Posterior cingulate gyrus (tissue), 11 donors: ENCODE measurements around the gene NT5C1B.
"Not testable (repeated sequence)": the region's sequence is repeated elsewhere in the genome, so short reads cannot be mapped to it uniquely, and the experiment has no call there.

Experiments
- DNase-seq, 10 donors: peaks; one replicate each; pipeline versions ENCODE4 v3.0.0 to v3.0.0-alpha.2; 2020 to 2021; ENCODE audit warnings: mixed read lengths in 3 of 10
- intact Hi-C: fragments of 100-400 bp; cut with DNase I; formaldehyde crosslinking; loops from one replicate; pipeline ENCODE4 v1.15.1; 2023

NT5C1B gene

DNA sequence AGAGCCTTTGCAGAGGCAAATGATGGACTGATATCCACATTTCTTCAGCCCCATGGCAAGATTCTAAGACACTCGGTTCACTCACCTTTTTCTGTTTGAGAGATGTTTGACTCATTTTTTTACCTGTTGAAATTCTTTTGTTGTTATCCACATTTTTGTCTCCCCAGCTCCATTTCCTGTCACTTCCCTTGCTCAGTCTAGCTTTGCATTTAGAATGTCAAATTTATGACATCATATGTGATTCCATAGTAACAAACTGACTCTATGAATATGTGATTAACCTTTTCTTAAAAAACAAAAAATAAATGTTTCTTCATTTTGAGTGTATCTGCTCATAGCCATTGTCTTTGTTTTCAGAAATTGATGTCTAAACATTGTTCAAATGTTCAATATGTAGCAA, at the start of gene NT5C1B:
NT5C1B (minus strand) TSS at position 216 of the 400 bp plus-strand sequence; CDS start at position 115, 101 bp downstream.
- no peak for DNase-seq
- intact Hi-C loops, result no loop called here

DNA sequence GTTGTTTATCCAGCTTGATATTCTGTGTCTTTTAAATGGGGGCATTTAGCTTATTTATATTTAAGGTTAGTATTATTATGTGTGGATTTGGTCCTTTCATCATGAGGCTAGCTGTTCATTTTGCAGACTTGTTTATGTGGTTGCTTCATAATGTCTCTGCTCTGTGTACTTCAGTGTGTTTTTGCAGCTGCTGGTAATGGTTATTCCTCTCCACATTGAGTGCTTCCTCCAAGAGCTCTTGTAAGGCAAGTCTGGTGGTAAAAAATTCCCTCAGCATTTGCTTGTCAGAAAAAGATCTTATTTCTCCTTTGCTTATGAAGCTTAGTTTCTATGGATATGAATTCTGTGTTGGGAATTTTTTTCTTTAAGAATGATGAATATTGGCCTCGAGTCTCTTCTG, 47.8 kb upstream of the NT5C1B start:
- intact Hi-C loops, result no loop called here
- DNase-seq, result no peak

DNA sequence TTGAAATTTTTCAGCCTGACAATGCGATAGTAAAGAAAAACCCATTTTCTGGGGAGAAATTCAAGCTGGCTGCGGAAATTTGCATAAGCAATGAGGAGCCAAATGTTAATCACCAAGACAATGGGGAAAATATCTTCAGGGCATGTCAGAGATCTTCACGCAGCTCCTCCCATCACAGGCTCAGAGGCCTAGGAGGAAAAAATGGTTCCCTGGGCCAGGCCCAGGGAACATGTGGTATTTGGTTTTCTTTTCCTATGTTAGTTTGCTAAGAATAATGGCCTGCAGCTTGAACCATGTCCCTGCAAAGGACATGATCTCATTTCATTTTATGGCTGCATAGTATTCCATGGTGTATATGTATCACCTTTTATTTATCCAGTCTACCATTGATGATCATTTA, 43.3 kb upstream of the NT5C1B start:
- intact Hi-C loops, result not testable (repeated sequence)

DNA sequence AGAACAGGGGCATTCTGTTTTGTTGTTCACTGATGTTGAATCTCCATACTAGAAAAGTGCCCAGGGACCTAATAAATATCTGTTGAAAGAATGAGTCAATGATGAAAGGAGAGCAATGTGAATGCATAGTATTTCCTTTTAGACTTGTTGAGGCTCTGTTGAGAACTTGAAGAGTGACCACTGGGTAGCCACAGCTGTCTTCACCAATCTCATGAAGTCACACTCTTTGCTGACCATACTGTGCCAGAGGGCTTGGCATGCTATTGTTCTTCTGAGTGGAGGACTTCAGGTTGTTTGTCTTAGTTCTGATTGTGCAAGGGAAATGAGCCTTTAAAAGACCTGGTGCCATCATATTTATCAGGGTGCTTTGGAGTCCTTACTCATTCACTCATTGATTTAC, 41.6 kb upstream of the NT5C1B start:
- no peak for DNase-seq
- intact Hi-C loops, result no loop called here

More for the DNA sequence above, 43.3 kb upstream of the NT5C1B start:
- not testable (repeated sequence) for DNase-seq

DNA sequence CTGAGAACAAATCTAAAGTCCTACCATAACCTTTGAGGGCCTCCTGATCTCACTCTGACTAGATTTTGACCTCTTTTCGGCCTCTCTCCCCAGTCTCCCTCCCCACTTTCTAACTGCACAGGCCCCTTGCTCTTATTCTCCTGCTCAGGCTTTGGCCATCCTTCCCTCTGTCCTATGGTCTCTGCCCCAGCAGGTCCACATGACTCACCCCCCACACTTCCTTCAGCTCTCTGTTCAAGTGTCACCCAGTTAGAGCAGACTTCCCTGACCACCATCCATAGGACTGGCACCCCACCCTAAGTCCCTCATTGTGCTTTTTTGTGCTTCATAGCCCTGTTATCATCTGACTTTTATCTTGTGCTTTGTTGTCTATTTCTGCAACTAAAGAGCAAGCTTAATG, 41.2 kb upstream of the NT5C1B start:
- intact Hi-C loops, result no loop called here
- no peak for DNase-seq

DNA sequence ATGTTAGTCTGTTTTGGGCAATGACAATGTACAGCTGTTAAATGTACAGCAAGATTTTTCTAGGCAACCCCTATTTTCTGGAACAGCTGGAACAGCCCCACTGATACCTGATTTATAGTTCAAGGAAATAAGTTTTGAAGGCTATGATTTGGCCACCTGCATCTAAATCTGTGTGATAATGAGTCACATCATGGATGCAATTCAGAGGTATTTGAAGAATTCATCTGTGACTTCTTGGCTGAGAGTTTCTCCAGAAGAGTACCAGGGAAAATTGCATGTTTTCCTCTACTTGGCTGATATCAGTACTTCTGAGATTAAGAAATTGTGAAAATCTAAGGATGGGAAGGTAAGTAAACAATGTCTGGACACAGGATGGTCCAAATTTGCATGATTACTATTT, 40.7 kb upstream of the NT5C1B start:
- no peak for DNase-seq
- intact Hi-C loops, result no loop called here

DNA sequence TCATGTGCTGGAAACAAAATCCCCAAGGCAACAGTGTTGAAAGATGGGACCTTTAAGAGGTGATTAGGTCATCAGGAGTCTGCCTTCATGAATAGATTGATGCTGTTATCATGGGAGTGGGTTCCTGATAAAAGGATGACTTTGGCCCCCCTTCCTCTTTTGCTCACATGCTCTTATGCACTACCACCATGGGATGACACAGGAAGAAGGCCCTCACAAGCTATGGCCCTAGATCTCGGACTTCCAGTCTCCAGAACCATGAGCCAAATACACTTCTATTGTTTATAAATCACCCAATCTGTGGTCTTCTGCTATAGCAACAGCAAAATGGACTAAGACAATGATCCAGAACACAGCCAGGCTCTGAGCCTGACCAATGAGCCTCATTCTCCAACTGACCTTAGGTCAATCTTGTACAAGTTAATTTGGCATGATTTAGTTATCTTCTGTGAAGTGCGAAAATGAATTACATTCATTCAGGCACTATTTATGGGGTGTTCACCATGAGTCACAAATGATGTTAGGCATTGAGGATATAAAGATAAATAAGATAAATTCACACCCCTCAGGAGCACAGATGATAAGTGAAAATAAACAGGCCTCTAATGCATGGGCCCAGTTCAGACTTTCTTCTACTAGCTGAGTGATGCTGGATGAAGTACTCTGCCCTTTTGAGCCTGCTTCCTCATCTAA, 37.7 kb upstream of the NT5C1B start:
- no peak for DNase-seq
- intact Hi-C loops, result no loop called here

DNA sequence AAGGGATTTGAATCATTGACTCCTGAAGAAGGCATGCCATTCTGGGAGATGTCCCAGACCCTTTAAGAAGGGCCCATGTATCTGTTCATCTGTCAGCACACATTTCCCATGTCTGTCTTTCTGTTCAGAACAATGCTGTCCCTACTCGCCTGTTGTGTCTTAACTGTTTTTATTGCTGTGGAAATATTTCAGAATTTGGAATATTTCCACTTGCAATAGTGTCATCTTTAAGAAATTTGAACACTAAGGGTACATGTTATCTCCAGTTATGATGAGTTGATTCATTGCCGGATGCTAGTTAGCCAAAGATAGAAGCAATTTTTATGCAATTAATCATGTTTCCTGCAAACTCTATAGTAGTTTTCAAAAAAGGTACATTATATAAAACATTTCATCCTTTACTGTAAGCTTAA, 36.9 kb upstream of the NT5C1B start:
- DNase-seq, result no peak
- intact Hi-C loops, result no loop called here

DNA sequence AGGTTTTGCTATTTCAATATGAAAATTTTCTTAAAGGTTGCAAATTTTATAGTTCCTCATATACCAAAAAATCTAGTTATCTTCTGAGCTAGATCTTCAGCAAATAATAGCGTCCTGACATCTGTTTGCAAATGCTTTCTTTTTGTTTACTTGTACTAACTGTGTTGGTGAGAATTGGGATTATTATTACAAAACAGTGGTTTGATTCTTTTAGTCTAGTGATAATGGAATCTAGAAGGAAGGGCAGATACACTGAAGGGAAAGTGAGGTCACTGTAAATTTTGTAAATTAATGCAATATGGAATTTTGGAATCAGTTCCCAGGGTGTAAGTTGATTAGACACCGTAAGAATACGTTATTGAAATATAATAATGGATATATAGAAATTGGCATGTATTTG, 36.2 kb upstream of the NT5C1B start:
- intact Hi-C loops, result no loop called here
- no peak for DNase-seq

DNA sequence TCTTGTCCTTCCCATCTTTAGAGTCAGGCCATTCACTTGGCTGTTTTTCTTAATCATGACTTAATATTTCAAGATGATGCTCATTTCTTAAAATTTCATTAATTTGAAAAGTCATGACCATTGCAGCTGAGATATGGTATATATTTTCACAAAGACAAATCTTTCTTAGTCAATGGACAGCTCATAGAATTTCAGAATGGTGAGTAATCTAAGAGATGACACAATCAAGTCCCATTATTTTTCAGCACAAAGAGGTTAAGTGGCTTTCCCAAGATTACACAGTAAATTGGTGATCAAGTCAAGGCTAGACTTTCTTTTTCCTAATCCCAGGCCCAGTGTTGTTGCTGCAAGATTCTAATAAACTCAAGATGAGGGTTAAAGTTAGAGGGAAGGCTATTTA, 34.4 kb upstream of the NT5C1B start:
- intact Hi-C loops, result no loop called here
- DNase-seq, result no peak

DNA sequence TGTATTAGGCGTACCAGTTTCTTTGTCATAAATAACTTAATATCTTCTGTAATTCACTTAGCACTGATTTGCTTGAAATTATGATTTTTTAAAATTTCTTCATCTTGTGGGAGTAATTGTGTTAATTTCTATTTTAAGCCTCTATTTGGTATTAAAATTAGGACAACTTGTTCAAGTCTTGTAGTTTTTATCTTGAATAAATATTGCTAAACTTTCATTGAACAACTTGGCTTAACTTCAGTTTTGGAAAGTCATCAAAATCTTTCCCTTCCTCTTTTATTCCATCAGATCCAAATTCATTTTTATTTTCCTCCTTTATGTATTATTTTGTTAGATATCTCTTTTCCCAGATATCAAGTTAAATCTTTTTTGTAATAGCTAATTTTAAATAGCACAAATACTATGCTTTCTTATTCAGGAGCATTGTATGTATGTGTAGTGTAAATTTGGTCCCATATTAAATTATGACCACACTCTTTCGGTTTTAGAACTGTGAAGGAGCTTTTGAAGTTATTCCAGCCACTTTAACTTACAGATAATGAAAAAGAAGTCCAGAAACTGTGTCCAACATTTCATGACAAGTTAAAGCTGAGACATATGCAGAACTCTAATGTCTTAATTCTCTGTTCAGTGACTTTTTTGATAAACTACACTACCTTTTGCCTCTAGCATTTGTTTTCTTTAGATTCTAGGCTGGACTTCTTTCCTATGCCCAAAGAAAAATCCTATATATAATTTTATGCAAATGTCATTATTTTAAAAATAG, 31.7 kb upstream of the NT5C1B start:
- intact Hi-C loops, result no loop called here
- no peak for DNase-seq

DNA sequence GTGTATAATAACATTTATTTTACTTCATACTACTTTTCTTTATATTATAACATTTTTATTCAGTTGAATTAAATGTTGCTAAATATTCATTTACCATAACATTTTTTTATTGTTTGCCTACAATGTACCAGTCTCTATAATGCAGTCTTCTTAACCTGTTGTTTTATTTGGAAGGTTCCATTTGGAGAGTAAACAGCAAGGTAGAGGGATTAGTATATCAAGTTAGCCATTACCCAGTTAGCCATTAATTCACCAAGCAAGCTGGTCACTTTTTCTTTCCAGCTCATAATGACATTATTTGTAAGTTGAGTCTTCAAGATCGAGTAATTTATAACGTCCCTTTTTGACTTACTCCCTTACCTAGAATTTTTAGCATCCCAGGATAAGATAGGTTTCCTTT, 29.7 kb upstream of the NT5C1B start:
- no peak for DNase-seq
- intact Hi-C loops, result no loop called here

DNA sequence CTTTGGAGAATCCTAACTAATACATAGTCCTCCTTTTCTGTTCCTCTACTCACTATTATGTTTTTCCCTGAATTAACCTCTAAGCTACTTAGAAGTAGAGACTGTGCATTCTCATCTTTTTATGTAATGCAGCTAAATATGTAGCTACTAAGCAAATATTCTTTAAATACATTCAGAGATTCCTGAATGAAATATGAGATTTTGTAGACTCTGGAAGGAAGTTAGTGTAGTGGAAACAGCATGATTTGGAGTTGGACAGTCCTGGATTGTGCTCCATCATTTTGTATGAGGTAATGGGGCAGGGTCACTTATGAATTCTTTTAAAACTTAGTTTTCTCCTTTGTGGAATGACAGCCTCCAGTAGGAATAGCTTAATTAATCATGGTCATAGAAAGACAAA, 24.7 kb upstream of the NT5C1B start:
- intact Hi-C loops, result no loop called here
- DNase-seq, result no peak

DNA sequence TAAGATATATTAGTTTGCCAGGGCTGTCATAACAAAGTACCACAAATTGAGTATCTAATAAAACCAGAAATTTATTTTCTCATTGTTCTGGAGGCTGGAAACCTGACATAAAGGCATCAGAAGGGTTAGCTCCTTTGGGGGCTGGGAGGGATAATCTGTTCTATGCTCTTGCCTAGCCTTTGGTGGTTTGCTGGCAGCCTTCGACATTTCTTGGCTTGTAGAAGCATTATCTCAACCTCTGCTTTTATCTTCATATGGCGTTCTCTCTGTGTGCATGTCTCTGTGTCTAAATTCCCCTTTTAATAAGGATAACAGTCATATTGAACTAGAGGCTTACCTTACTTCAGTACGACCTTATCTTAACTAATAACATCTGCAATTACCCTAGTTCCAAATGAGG, 22.8 kb upstream of the NT5C1B start:
- intact Hi-C loops, result no loop called here
- no peak for DNase-seq

DNA sequence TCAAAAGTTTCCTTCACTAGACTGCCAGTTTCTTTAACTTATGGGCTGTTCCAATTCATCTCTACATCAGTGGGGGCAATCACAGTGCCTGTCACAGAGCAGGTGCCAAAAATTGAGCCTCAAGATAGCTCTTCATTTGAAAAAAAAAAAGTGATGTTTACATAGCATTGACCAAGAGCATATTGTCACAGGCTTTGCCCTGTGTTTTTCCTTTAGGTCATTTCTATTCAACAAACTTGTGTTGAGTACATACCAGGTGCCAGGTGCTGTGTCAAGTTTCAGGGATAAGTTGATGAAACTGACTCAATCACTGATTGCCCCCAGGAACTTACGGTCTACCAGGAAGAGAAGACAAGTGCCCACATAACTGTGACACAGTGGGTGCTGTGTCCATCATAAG, 22.2 kb upstream of the NT5C1B start:
- intact Hi-C loops, result no loop called here
- no peak for DNase-seq

DNA sequence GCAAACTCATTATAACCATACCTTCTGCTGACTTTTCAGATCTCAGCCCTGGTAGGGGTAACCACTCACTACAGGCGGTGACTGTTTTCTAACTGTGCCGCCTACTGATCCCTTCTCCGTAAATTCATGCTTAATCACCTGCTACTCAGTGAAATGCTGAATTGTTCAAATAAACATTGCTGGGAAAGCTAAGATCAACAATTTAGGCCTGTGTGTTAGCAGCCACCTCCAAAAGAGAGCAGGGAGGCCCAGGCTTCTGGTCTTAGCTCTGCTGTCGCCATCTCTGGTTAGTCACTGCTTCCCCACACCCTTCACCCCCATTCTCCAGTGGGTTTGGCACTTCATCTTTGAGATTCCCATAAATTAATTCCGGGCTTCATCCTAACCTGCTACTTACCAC, 21.8 kb upstream of the NT5C1B start:
- intact Hi-C loops, result no loop called here
- no peak for DNase-seq

DNA sequence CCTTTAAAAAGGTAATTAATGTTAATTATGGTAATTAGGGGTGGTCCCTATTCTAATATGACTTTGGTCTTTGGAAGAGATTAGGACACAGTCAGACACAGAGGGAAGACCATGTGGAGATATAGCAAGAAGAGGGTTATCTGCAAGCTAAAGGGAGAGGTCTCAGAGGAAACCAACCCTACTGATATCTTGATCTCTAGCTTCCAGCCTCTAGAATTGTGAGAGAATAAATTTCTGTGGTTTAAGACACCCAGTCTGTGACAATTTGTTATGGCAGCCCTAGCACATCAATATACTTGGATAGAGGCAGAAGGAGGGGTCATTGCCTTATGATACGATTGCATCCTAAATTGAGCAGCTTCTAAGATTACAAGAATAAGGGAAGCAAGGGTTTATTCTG, 21.3 kb upstream of the NT5C1B start:
- intact Hi-C loops, result no loop called here
- no peak for DNase-seq

DNA sequence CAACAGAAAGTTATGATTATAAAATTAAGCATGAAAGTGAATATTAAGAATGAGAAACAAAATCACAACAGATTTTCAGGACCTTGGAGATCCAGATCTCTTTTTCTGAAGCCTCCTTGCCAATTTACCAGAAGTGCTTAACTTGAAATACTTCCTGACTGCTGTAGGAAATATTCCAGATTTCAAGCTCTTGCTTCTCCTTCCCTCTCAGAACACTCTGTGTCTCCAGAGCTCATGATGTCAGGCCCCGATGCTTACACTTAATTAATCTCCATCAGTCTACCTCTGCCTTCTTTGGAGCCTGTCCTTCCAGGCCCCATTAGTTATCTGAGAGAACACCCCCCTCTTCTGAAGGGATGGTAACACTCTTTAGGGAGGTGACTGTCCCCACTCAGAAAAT, 20.7 kb upstream of the NT5C1B start:
- DNase-seq, result no peak
- intact Hi-C loops, result no loop called here

DNA sequence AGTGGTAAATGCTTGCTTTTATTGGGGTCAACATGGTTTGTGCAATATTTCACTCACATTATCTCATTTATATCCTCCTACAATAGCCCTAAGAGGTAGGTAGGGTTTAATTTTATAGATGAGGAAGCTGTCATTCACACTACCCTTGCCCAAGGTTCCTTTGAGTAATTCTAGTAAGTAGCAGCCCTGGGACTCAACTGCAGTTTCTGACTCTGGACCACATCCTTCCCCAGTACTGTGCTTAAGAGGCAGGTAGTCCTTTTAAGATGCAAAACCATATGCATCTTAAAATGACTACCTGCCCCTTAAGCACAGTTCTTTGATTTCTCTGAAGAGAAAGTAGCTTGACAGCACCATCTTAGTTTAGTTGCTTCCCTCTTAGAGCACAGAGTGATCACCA, 15.7 kb upstream of the NT5C1B start:
- intact Hi-C loops, result no loop called here
- DNase-seq, result no peak

DNA sequence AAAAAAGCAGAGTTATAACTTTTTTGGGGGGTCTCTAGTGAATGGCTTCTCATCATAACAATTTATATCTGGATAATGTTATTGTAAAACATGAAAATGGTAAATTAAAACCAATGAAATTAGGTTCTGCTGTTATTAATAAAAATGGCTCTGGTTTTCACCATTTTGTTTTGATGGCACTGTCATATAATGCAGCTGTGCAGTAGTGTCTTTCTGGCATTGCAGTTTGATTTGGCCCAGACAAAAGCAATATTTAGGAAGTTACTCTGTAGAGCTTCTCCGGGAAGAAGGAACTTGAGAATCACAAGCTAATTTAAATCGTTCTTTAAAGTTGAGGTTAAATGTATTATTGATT, 15.1 kb upstream of the NT5C1B start:
- intact Hi-C loops, result no loop called here
- DNase-seq, result no peak

DNA sequence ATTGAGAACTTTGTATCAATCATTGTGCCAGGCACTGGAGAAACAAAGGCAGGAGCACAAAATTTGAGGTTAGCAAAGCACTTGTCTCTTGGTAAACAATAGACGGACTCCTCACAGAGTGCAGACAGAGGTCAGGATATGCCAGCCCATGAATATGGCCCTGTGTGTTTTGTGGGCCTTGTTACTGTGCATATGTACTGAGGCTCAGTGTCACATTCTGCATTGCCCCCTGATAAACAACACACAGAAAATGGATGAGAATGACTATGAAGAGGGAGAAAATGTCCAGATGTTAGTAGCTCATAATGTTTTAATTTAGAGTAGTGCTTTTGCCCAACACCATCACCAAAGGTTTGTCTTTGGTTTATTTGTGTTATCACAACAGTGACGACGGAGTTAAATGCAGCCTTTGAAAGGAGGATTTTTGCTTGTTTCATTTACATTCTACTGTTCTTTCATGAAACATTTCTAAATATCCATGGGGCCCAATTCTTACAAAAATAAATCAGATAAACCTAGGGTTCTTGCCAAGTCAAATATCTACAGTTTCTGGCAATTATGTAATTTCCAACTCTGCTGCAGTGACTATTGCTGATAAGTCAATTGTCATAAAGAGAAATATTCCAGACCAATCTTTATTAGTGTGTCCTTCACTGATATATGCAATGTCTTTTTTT, 14.6 kb upstream of the NT5C1B start:
- DNase-seq, result no peak
- intact Hi-C loops, result no loop called here

DNA sequence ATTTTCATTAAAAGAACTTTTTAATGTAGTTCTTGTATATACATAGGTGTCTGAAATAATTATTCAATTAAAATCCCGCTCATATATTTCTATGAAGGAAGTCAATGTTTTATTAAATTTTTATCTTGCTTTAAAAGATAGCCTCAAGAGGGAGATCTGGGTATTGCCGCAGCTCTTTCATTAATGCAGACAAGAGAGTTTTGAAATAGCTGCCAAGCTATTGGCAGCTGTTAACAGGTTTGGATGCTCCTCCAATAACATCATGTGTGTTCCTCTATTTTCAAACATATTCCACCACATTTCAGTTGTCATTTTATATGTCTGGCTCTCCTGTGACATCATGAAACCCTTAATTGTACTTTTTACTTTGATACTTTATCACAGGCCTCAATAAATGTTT, 12.9 kb upstream of the NT5C1B start:
- intact Hi-C loops, result no loop called here
- no peak for DNase-seq
